ENCODE results near the gene CCDC89.
A peak's percentile ranks its signal among the peaks of the same experiment; 100 is the strongest.
"Not testable (repeated sequence)": the region's sequence is repeated elsewhere in the genome, so short reads cannot be mapped to it uniquely, and the experiment has no call there.

CCDC89 gene

DNA sequence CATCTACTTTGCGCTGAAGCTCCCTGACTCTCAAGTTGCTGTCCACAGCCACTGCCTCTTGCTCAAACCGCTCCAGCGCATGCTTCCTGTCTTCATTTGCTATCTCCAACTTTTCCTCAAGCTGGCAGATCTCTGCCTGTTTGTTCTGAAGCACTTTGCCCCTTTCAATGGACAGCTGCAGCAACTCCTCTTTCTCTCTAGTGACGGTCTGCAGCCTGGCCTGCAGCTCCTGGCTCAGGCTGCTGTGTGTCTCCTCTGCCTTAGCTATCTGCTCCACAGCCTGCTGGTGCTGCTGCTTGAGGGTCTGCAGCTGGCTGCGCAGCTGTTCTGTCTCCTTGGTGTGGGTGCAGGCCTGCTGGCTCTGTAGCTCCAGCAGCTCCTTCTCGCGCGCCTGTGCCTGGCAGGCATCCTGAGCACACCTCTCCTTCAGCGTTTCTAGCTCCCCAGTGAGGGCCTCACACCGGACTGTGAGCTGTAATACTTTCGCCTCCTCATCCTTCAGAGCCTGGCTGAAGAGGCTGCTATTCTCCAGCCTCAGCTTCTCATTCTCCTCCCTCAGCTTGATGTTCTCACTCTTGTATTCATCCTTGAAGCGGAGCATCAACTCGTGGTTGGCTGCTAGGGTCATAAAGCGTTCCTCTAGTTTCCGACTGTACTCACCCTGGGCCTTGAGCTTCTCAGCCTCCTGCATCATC is 723 bp downstream of the CCDC89 start:
- DNase-seq = peak; percentile 56

DNA sequence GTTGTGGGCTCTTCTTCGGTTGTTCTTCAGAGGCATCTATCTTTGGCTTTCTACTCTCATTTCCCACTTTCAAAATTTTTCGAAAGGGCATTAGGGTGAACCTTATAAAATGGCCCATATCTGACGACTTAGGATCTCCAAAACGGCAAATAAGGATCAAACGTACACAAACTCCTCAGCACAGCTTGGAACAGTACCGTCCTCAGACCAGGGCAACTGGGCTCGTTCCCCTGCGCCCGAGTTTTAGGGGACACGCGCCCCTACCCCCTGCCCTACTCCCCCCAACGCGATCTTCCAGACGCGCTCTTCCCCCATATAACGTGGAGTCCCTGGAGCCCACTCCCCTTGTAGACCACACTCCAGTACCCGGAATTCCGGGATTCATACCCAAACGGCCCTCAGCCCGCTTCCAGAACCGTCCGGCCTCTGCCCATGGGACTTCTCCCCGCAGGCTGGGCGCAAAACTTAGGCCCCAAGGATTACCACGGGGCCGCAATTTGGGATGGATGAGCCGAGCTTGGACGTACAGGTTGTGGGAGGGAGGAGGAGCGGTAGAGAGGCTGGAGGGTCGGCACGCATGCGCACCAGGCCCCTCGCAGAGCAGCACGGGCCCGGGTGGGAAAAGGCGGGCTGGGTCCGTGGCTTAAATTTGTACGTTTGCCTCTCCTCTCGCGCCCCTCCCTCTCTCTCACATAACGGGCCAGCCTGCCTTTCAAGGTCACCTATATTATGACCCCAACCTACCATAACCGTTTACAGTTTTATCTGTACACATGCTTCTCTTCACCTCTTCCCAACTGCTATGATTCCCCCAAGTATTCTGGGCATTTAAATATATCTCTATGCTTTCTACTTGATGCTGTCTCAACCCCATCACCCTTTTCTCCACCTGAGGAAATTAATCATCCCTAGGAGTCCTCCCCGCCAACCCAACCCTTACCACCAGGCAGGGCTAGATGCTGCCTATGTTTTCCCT is 3.4 kb downstream of the CCDC89 start:
- peak; percentile 43 for DNase-seq

DNA sequence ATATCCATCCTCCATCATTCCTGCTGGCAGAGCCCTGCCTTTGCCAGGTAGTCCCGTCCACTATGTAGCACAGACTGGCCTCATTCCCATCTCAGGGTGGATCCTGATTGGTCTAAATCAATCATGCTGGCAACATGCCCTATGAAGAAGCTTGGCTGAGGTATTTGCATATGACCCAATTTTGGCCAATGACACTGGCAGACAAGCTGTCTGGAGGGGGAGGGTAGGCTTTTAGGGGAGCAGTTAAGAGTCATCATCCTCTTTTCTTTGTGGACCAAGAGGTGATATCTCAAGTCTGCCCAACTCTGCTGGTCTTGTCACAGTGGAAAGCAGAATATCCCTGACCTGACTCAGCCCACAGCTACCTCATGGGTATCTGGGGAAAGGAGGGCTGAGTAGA is 5.1 kb downstream of the CCDC89 start:
- no peak for DNase-seq

DNA sequence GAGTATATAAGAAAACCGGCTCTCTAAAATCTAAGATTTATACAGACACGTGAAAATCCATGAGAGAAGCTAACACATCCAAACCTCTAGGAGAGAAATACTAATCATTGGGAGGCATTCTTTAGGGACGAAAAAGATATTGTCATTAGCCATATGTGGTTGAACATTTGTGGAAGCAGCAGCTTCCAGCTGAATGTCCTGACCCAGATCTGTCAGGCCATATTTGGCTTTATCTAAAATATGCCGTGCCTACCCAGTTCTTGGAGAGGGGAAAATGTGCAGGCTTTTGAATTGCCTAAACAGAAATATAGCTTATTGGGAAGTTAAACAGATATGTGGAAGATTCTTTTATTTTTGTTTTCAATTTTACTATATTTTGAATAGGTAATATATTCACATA is 6.4 kb downstream of the CCDC89 start:
- no peak for DNase-seq

DNA sequence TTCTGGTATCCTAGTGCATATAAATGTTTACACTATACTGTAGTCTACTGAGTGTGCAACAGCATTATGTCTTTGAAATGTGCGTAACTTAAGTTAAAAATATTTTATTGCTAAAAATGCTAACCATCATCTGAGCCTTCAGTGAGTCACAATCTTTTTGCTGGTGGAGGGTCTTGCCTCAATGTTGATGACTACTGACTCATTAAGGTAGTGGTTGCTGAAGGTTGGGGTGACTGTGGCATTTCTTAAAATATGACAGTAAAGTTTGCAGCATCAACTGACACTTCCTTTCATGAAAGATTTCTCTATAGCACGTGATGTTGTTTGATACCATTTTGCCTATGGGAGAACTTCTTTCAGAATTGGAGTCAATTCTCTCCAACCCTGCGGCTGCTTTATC is 12.6 kb downstream of the CCDC89 start:
- DNase-seq = no peak

DNA sequence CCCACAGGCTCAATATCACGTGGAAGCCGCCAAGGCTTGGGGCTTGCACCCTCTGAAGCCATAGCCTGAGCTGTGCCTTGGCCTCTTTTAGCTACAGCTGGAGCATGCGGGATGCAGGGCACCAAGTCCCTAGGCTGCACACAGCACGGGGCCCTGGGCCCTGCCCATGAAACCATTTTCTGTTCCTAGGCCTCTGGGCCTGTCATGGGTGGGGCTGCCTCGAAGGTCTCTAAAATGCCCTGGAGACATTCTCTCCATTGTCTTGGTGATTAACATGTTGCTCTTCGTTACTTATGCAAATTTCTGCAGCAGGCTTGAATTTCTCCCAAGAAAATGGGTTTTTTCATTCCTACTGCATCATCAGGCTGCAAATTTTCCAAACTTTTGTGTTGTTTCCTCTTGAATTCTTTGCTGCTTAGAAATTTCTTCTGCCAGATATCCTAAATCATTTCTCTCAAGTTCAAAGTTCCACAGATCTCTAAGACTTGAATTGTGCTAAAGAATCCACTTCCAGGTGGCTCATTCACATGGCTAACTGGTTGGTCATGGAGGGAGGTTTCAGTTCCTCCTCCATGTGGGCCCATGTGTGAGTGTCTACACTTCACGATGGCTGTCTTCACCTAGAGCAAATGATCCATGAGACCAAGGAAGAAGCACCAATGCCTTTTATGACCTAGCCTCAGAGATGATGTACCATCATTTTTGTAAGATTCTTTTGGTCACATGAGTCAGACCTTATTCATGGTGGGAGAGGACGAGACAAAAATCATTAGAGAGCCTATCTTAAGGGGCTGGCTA is 13.7 kb downstream of the CCDC89 start:
- DNase-seq = no peak

DNA sequence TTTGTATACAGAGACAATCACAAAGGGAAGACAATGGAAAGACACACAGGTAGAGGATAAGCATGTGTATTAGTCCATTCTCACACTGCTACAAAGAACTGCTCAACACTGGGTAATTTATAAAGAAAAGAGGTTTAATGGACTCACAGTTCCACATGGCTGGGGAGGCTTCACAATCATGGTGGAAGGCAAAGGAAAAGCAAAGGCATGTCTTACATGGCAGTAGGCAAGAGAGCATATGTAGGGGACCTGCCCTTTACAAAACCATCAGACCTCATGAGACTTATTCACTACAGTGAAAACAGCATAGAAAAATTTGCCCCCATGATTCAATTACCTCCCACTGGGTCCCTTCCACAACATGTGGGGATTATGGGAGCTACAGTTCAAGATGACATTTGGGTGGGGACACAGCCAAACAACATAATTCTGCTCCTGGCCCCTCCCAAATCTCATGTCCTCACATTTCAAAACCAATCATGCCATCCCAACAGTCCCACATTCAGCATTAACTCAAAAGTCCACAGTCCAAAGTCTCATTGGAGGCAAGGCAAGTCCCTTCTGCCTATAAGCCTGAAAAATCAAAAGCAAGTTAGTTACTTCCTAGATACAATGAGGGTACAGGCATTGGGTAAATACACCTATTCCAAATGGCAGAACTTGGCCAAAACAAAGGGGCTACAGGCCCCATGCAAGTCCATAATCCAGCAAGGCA is 14.9 kb downstream of the CCDC89 start:
- not testable (repeated sequence) for DNase-seq

DNA sequence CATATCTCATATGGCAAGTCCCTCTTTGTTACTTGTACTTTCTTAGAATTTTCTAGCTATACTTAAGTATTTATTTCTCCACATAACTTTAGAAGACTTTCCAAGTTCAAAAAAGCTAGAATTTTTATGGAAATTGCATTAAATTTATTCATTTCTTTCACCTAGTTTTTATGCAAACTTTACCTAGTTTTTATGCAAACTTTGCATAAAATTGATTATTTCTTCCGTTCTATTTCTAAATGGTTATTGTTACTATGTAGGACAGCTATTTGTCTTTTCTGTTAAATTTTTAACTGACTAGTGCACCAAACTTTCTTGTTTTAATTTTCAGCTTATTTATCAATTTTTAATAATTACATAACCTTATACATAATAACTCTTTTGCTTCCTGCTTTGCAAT is 17.8 kb downstream of the CCDC89 start:
- no peak for DNase-seq

DNA sequence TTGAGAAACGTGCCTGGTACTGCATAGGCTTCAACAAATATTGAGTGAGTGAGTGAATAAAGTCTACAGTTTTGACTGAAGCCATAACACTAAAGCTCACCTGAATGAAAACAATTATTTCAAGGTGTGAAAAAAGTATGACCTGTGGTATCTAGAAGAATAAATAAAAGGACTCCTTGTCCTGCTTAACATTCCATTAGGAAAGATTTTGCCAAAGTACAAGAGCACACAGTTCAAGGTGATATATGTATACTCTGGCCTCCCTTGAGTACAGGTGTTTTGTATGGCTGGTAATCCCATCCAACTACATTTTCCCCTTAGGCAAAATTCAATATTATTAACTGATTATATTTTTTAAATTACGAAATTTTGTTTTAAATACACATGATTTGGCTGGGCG is 19.3 kb downstream of the CCDC89 start:
- DNase-seq = no peak

DNA sequence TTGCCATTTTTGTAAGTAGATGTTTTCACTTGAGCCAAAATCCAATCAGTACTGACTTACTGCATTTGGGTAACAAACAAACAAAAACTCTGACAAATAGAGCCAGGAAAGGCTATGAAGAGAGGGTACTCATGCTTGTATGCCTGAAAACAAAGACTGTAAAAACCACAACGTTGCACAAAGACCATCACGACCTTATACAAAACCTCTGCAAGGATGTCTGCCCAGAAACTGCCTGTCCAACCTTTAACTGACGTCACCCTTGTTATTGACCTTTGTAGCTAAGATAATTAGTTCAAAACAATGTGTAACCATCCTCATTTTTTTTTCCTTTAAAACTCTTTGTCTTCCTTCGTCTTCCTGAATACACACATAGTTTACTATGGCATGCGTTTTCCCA is 20.3 kb downstream of the CCDC89 start:
- no peak for DNase-seq

DNA sequence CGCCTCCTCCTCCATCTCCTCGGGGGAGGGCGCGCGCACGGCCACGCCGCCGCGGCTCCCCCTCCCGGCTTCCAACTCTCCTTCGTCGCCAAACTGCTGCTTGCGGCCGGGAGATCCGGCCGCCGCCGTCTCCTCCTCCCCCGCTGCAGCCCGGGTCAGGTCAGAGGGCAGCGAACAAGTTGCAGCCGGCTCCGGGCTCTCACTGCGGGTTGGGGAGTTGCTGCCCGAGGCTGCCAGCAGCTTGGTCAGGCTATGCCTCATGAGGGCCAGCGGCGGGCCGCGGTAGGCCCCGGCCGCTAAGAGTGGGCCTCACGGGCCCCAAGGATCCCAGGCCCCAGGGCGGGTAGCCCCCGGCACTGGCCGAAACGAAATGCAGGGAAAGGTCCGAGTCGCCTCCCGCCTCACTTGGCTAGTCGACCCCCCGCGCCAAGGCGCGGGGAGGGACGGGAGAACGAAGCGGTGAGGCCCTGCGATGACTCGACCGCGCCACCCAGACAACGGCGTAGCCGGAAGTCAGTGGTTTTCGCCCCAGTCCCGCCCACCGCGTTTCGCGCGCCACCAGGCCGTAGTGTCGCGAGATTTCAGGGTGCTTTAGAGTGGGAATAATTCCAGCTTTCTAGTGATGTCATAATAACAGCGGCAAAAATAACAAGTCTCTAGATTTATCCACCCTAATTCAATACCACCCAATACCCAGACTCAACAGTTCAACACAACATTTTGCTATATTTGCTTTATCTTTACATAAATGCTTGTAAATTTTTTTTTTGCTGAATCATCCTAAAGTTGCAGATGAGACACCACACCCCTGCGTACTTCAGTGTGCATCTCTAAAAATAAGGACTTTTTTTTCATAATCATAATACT is 21.1 kb downstream of the CCDC89 start, which contains the start of gene CREBZF:
Gene CREBZF, minus strand, starts transcription at position 515 of the 867 bp plus-strand sequence. Its CDS starts 254 bp downstream, at position 261.
- DNase-seq = peak; percentile 63

DNA sequence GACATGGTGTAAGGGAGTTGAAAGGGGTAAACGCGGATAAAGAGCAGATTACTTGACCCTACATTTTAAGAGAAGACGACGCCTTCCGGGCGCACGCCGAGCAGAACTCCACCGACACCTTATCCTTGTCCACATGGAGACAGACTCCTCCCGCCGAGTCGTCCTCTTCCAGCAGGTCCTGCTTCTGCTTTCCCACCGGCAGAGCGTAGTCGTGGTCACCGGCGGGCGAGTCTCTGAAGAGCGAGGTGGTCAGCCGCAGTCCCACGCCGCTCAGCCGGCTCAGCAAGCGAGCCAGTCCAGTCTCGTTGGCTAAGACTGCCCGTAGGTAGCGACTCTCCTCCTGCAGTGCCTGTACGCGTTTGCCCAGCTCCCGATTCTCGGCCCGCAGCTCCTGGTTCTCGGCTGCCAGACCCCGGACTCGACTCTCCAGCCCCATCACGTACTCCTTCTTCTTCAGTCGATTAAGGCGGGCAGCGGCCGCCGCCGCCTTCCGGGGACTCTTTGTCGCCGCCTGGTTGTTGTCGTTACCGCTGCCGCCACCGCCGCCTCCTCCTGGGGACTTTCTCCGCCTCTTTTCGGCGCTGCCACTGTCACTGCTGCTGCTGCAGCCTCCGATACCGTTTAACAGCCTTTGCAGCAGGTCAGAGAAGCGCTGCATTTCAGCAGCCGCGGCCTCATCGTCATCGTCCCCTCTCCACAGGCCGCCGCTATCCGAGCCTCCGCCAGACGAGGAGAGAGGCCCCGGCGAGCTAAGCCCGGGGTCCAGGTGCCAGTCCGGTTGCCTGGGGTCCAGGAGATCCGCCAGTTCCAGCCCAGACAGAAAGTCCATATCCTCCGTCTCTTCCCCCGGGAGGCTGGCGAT is 22.0 kb downstream of the CCDC89 start:
- DNase-seq = no peak

DNA sequence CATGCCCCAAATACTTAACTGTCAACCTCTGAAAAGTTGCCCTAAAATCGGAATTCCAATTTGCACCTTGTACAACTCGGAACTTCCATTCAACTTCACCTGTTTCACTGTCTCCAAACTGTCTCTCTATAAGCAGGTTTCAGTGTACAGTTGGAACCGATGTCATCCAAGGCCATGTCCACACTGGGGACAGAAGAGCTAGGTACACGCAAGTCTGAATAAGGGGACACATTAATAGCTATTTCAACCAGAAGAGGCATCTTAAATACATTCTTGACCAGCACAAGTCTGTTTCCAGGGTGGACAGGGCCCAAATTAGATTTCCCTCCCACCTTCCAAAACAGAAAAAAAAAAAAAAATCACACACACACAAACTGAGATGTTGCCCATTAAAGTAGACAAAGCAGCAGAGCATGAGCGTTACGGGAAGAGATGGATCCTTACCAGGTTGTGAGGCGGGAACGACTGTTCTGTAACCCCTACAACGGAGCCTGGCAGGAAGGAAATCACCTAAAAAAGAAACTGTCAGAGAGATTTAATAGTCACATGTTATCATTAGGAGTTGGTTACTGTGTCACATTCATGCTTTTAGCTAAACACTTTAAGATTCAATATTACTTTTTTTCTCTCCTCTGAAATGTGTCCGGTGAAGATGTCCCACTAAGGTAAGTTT is 22.8 kb downstream of the CCDC89 start:
- DNase-seq = no peak

DNA sequence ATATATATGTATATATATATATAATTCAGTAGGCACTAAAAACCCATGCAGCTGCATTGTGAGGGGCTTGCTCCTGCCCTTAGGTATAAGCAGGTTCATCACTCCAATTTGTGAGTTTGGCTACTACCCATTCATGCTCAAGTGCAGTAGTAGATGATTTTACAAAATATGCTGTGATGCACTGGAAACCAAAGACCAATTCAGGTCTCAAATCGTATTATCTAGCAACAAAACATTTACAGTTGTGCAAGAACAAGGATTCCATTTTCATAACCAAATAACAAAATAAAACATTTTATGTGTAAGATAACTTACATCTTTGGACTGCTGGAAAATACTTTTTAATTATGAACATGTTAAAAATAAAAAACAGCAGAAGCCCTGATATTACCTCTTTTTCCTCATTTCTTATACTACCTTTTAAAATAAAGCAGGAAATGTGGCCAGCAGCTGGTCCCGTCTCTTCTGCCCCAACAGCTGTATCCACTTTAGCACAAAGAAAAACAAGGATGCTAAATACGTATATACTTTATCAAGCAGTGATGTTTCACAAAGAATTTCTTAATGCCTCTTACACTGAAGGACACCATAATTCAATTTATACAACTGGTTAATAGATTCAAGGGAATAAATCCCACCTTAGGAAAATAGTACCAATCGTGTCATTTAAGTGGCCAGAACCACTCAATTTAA is 23.9 kb downstream of the CCDC89 start:
- DNase-seq = no peak

DNA sequence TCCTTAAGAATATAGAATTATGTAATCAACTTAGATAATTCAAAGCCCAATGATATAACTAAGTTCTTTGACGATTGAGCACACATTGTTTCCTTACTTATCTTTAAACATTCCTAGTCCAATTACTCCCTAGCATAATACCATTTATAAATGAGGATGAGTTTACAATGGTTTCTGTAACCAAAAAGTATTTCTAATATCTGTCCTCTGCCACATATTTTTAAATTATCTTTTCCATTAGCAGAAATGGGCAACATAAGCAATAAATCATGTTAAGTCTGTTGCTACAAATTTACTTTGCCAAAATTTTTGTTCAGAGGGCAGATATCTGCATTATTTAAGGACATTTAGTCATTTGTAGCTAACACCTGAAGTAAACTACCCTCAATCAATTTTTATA is 27.8 kb downstream of the CCDC89 start:
- no peak for DNase-seq

DNA sequence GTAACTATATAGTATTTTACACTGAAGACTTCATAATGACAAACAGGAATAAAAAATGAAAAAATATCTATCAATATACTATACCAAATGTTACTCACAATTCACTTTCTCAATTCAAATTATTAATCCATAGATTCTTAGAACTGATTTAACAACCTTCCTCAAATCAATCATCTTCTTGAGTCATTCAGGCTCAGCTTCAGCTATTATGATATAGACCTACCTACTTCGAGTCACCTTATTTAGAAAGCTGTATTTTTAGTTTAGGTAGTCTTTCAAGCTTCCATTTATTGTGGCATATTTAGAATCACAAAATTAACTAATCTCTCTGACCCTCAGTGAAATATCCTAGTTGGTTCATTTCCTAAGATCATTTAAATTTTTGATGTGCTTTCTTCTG is 29.2 kb downstream of the CCDC89 start:
- no peak for DNase-seq

DNA sequence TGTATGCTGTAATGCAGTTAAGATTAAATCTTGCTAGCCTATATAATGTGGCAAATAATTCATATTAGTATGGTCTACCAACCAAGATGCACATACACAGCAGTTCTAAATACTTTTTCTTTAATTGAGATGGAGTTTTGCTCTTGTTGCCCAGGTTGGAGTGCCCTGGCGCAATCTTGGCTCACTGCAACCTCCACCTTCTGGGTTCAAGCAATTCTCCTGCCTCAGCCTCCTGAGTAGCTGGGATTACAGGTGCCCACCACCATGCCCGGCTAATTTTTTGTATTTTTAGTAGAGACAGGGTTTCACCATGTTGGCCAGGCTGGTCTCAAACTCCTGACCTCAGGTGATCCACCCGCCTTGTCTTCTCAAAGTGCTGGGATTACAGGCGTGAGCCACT is 31.7 kb downstream of the CCDC89 start:
- DNase-seq = not testable (repeated sequence)

DNA sequence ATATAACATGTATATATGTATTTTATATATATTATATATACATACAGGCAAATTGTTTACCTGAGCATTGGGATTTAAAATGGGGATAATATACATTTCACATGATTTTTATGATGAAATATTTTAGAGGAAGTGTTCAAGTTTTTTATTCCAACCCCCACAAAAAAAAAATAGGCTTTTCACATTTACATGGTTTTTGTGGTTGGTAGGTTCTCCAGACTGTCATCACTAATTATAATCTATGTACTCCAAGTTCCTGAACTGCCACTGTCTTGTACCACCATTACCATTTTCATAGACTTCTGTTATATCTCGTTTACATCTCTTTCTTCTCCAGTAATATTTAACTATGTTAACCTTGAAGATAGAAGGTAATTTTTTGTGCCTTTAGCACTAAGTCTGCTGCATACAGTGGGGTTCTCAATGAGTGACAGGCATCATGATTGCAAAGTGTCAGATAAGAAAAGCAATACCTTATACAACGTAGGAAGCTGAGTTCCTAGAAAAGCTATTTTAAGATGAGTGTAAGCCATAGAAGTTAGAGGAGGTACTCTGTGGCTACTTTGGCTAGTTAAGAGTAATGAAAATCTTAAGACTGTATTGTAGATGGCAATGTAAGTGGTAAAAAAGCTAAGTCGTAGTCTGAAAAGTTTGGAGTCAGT is 33.1 kb downstream of the CCDC89 start:
- no peak for DNase-seq

DNA sequence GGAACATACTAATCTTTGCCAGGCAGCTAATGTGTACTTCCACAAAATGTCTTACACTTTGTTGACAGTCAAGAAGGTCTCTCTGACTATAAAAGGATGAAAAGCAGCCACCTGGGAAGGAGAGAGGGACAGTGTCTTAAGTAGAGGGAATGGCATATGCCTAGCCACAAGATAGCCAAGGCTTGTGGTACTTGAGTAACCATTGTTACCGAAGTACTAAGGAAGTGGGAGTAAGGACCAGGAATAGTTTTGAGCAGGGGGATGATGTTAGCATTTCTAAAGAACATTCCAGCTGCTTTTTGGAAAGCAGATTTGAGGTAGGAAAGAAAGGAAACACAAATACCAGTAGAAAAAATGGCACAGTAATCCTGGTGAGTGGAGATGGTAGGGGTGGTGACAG is 34.9 kb downstream of the CCDC89 start:
- DNase-seq = no peak

Data from NCI-H524 treated with DMSO at 0.1 percent for 48 hours (cell line).